Retinal pigment epithelial cell (primary cell): ENCODE results near the gene NLGN1.

ENCODE experiments used
- DNase-seq: peaks from one replicate; pipeline ENCODE4 v3.0.0-alpha.2; 2010; ENCODE audit warnings: low read depth
- H3K4me3 ChIP-seq: 2 replicates; pipeline ENCODE4 v1.5.1; 2011; ENCODE audit warnings: mild to moderate bottlenecking, low read length, control low read depth, moderate library complexity
- TF ChIP-seq, protein P1 (sequence below): conservative IDR thresholded peaks from 2 replicates; pipeline ENCODE4 v1.5.1; 2011; ENCODE audit warnings: low read depth, low read length, control low read depth, inconsistent platforms

The NLGN1 gene

GRCh38 chr3:173863551-173863950, 466.0 kb downstream of the NLGN1 start:
- no peak overlapping the region for H3K4me3 ChIP-seq

DNA sequence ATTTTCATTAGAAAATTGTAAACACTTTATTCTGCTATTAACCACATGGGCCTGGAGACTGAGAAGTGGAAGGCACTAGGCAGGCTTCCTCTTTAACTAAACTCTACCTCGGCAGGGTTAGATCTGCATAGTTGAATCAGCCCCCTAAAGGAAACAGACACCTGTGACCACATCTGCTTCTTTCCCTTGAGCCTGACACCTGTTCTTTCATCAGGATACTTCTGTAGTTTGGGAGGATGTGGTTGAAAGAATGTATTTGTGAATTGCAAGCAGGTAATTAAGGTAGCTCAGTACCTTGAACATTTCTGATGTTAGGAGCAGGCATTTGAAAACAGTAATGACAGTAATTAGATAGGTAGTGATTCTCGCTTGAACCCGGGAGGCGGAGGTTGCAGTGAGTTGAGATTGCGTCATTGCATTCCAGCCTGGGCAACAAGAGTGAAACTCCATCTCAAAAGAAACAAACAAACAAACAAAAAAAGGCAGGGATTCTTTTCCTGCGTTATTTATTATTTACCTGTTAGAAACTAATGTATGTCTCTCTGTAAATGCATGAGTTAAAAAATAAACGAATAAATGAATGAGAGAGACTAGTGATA, 468.5 kb downstream of the NLGN1 start:
- no peak overlapping the region for H3K4me3 ChIP-seq
- TF ChIP-seq, protein P1, sequence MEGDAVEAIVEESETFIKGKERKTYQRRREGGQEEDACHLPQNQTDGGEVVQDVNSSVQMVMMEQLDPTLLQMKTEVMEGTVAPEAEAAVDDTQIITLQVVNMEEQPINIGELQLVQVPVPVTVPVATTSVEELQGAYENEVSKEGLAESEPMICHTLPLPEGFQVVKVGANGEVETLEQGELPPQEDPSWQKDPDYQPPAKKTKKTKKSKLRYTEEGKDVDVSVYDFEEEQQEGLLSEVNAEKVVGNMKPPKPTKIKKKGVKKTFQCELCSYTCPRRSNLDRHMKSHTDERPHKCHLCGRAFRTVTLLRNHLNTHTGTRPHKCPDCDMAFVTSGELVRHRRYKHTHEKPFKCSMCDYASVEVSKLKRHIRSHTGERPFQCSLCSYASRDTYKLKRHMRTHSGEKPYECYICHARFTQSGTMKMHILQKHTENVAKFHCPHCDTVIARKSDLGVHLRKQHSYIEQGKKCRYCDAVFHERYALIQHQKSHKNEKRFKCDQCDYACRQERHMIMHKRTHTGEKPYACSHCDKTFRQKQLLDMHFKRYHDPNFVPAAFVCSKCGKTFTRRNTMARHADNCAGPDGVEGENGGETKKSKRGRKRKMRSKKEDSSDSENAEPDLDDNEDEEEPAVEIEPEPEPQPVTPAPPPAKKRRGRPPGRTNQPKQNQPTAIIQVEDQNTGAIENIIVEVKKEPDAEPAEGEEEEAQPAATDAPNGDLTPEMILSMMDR, result no peak

More at GRCh38 chr3:173863551-173863950, 466.0 kb downstream of the NLGN1 start:
- TF ChIP-seq, protein P1, result no peak
- no peak for DNase-seq

GRCh38 chr3:173869766-173870165, 472.2 kb downstream of the NLGN1 start:
- TF ChIP-seq, protein P1, result no peak
- DNase-seq, result no peak
- no peak overlapping the region for H3K4me3 ChIP-seq

More for the DNA sequence above, 468.5 kb downstream of the NLGN1 start:
- DNase-seq, result no peak

GRCh38 chr3:173870976-173871375, 473.4 kb downstream of the NLGN1 start:
- no peak overlapping the region for H3K4me3 ChIP-seq
- TF ChIP-seq, protein P1, result no peak
- no peak for DNase-seq

GRCh38 chr3:173875790-173876189, 478.2 kb downstream of the NLGN1 start:
- TF ChIP-seq, protein P1, result no peak
- DNase-seq, result no peak
- no peak overlapping the region for H3K4me3 ChIP-seq

DNA sequence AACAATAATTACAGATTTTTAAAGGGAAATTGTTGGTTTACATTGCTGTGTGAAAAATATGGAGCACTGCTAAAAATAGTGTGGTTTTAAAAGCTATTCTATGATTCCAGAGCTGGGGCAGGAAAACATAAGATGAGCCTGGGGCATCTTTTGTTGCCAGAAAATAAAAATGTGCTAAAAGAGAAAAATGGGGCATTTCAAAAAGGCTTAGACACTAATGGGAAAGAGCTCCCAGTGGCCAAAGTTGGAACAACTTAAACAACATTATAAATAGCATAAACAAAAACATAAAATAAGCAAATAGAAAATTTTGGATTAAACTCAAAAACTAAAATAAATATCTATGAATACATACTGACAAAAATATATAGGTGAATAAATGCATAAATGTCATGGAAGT, 478.9 kb downstream of the NLGN1 start:
- DNase-seq, result no peak
- TF ChIP-seq, protein P1, result peak; percentile 46

GRCh38 chr3:173887888-173888287, 490.3 kb downstream of the NLGN1 start:
- TF ChIP-seq, protein P1, result no peak
- H3K4me3 ChIP-seq, result no peak overlapping the region
- DNase-seq, result no peak

More for the DNA sequence above, 478.9 kb downstream of the NLGN1 start:
- H3K4me3 ChIP-seq, result no peak overlapping the region
